Transverse colon (tissue), 3 donors: ENCODE measurements around the gene UGT3A1.

Experiments
- CTCF ChIP-seq, 5 experiments: fragments of 200-600 bp in 3 of 5; fragments of 450-650 bp in 2 of 5; sonication (generic) in 3 of 5; IDR thresholded peaks; 1 replicate in 2 of 5; 2 replicates in 3 of 5; pipeline ENCODE4 v1.5.1; 2016 to 2017; ENCODE audit warnings: antibody characterized with exemption in 5 of 5, inconsistent platforms in 3 of 5, mild to moderate bottlenecking in 2 of 5, moderate library complexity in 1 of 5
- POLR2A ChIP-seq: fragments of 450-650 bp; IDR thresholded peaks from one replicate; pipeline ENCODE4 v1.6.1; 2016; ENCODE audit warnings: antibody characterized with exemption, mild to moderate bottlenecking, moderate library complexity

GRCh38 chr5:35919191-35919590 is 72.0 kb downstream of the UGT3A1 start:
- TF ChIP-seq POLR2A (no peak), CTCF (IDR thresholded peaks at IDR 0.05) (no peak)
